NB4 (cell line): ENCODE data around the gene PPP1R37.

Source experiments
- CTCF ChIP-seq: IDR thresholded peaks from one replicate; pipeline ENCODE4 v1.5.1; 2012; ENCODE audit warnings: low read depth, low read length
- MYC ChIP-seq: IDR thresholded peaks from 2 replicates; pipeline ENCODE4 v1.6.1; 2011; ENCODE audit warnings: low read depth, low read length
- POLR2A ChIP-seq: IDR thresholded peaks from 2 replicates; pipeline ENCODE4 v1.6.1; 2011; ENCODE audit warnings: mild to moderate bottlenecking; ENCODE audit not compliant: insufficient read length; ENCODE audit errors: extremely low read depth
- TF ChIP-seq, protein P1 (sequence below): IDR thresholded peaks from 2 replicates; pipeline ENCODE4 v1.6.1; 2011; ENCODE audit warnings: low read depth, low read length

DNA sequence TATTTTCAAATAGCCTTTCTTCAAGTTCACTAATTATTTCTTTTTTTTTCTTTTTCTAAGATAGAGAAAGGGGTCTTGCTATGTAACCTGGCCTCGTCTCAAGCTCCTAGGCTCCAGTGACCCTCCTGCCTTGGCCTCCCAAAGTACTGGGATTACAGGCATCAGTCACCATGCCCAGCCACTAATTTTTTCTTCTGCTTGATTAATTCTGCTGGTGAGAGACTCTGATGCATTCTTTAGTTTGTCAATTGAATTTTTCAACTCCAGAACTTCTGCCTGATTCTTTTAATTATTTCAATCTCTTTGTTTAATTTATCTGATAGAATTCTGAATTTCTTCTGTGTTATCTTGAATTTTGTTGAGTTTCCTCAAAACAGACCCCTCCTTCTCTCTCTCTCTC, 97.0 kb downstream of the PPP1R37 start:
- no peak for TF ChIP-seq CTCF
- no peak for TF ChIP-seq POLR2A
- no peak for TF ChIP-seq MYC
- TF ChIP-seq, protein P1, sequence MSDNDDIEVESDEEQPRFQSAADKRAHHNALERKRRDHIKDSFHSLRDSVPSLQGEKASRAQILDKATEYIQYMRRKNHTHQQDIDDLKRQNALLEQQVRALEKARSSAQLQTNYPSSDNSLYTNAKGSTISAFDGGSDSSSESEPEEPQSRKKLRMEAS = no peak
